ENCODE measurements around the gene TOM1L2. TPM values are rescaled to one million over a fixed set of nuclear protein-coding genes. Genes with fewer than 3 reads are reported as not detected.

TOM1L2 gene
- total and polyA plus RNA-seq, 8 donors = 51.2 to 71.2 (median 57.4) TPM

DNA sequence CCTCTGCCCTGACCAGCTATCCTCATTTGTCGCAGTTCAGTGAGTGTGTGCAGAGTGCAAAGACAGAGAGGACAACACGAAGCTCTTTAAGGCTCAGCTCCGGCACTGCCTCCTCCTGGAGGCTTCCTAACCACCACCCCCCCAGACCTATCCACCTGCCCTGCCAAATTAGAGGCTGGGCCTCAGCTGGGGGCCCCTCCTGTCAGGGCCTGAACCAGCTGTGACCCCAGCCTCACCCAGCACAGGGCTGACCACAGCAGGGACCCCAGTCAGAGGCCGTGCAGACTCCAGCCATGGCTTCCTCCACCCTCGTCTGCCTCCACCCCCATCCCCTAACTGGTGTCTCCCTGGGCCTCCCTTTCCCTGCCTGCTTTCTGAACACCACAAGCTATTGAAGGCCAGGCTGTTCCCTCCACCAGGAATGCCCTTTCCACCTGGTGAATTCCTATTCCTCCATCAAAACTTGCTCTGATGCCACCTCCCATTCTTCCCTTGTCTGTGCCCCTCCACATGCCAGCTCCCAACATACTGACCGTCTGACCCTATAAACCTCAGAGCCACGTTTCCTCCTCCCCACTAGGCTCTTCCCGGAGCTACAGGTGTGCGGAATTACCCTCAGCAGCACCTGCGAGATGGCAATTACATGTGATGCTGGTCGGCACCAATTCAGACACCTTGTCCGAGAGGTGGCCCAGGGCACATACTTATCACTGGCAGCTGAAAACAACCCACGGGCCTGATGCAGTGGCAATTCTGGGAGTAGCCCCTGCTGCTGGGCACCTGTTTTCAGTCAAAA is 144.2 kb downstream of the TOM1L2 start:
- no peak for TF ChIP-seq CTCF (IDR thresholded peaks at IDR 0.05)
- H3K27me3 ChIP-seq = no peaks in the 10 kb centered on the region
- no peaks in the 10 kb centered on the region for H3K9me3 ChIP-seq
- intact Hi-C loops (cut with DNase I) = no loop called here
- H3K4me3 ChIP-seq = no peak overlapping the region
- no peak overlapping the region for H3K27ac ChIP-seq
- peaks cover 38 to 71% of the 10 kb centered on the region in 2 donors for H3K4me1 ChIP-seq
- DNase-seq = no peak
- ATAC-seq = no peak
- peaks cover 0 to 27% of the 10 kb centered on the region in 2 donors for H3K36me3 ChIP-seq

DNA sequence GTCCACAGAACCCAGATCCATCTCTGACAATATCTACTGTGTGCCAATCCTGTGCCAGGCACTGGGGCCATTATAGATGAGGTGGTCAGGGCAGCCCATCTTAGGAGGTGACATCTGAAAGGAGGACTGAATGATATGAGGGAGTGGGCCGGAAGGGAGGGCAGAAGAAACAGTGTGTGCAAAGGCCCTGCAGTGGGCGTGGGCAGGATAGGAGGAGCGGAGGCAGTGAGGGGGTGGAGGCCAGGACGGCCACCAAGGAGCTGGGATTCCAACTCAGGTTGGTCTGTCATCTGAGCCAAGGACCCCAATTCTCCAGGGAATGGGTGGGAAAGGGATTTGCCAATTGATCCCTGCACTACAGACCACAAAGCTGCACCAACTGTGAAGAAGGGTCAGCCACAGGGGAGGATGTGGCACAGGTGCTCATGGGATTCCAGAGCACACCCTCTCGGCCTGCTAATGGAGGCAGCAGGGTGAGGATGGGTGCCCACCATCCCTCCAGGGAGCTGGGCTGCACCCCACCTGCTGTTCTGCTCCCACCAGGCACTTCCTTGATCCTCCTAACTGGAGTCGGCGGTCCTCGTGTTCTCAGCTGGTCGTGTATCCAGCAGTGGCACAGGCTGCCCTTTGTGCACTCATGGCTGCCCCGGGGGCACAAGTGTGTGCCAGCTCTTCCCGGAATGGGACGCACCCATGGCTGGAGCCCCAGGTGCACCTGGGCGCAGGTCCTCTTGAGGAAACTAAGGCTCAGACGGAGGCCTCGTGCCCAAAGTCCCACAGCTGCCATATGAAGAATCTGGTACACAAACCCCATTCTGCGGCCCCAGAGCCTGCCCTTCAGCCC is 145.0 kb downstream of the TOM1L2 start:
- H3K9me3 ChIP-seq = no peaks in the 10 kb centered on the region
- H3K27ac ChIP-seq = no peak overlapping the region
- peaks cover 43 to 71% of the 10 kb centered on the region in 2 donors for H3K4me1 ChIP-seq

DNA sequence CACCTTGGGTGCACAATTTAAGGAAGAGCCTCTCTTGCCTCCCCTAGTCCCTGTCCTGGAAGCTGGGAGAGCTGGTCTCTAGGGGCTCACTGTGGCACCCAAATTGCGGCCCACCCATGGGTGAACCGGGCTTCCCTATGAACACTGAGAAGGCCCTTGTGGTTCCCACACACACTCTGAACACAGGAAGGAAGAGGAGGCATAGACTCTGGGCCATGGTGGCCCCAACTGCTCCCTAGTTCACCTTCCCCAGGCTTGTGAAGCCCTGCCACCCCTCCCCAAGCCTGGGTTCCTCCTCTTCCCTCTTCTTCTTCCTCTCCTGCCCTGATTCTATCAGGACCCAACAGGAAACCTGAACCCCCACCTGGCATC is 145.9 kb downstream of the TOM1L2 start:
- intact Hi-C loops (cut with DNase I) = no loop called here

More for the DNA sequence above, 145.0 kb downstream of the TOM1L2 start:
- DNase-seq = no peak
- H3K4me3 ChIP-seq = no peak overlapping the region
- no peaks in the 10 kb centered on the region for H3K27me3 ChIP-seq
- intact Hi-C loops (cut with DNase I) = no loop called here
- no peak for ATAC-seq
- H3K36me3 ChIP-seq = peaks cover 0 to 25% of the 10 kb centered on the region in 2 donors
- no peak for TF ChIP-seq CTCF (IDR thresholded peaks at IDR 0.05)

GRCh38 chr17:17824783-17825614 is 147.2 kb downstream of the TOM1L2 start:
- intact Hi-C loops (cut with DNase I) = no loop called here
- H3K36me3 ChIP-seq = peaks cover 0 to 15% of the 10 kb centered on the region in 2 donors
- H3K4me1 ChIP-seq = peaks cover 47 to 72% of the 10 kb centered on the region in 2 donors
- no peak overlapping the region for H3K4me3 ChIP-seq
- TF ChIP-seq CTCF (IDR thresholded peaks at IDR 0.05) = no peak
- peak overlapping the region; percentile 77 to 86 for H3K27ac ChIP-seq
- H3K27me3 ChIP-seq = no peaks in the 10 kb centered on the region
- no peaks in the 10 kb centered on the region for H3K9me3 ChIP-seq
- DNase-seq = no peak
- ATAC-seq = peak; percentile 9

More for the DNA sequence above, 145.9 kb downstream of the TOM1L2 start:
- Histone ChIP-seq H3K4me3 (no peak overlapping the region), H3K9me3 (no peaks in the 10 kb centered on the region), H3K36me3 (peaks cover 0 to 16% of the 10 kb centered on the region in 2 donors), H3K4me1 (peaks cover 44 to 72% of the 10 kb centered on the region in 2 donors), H3K27ac (peak overlapping the region in 1 of 2 donors; percentile 6), H3K27me3 (no peaks in the 10 kb centered on the region)
- DNase-seq (no peak), ATAC-seq (no peak)
- TF ChIP-seq CTCF (IDR thresholded peaks at IDR 0.05) = no peak
